Neural crest cell (in vitro differentiated cells): ENCODE data around the gene HAP1. TPM values are rescaled to one million over a fixed set of nuclear protein-coding genes. Genes with fewer than 3 reads are reported as not detected.

ENCODE experiments used
- DNase-seq: peaks from one replicate; pipeline ENCODE4 v3.0.0; 2021; ENCODE audit warnings: low read depth, mixed read lengths, low spot score
- H3K27ac Mint-ChIP-seq: one replicate; pipeline ENCODE4 v1.8.0; 2021; ENCODE audit warnings: mild to moderate bottlenecking, mixed read lengths; ENCODE audit not compliant: unreplicated experiment
- H3K27me3 Mint-ChIP-seq: 2 replicates; pipeline ENCODE4 v1.8.0; 2021; ENCODE audit warnings: low read depth, mild to moderate bottlenecking, mixed read lengths
- H3K36me3 Mint-ChIP-seq: 2 replicates; pipeline ENCODE4 v1.8.0; 2021; ENCODE audit warnings: low read depth, mild to moderate bottlenecking, mixed read lengths
- H3K4me1 Mint-ChIP-seq: 2 replicates; pipeline ENCODE4 v1.8.0; 2021; ENCODE audit warnings: mixed read lengths
- H3K4me3 Mint-ChIP-seq: one replicate; pipeline ENCODE4 v1.8.0; 2021; ENCODE audit warnings: mild to moderate bottlenecking, mixed read lengths
- H3K9me3 Mint-ChIP-seq: 2 replicates; pipeline ENCODE4 v1.8.0; 2021; ENCODE audit warnings: mixed read lengths
- CTCF ChIP-seq: fragments of 200-600 bp; sonication (generic); conservative IDR thresholded peaks from 2 replicates; pipeline ENCODE4 v1.5.0; 2021; ENCODE audit warnings: antibody characterized with exemption, mild to moderate bottlenecking
- long read RNA-seq: library from polyadenylated mRNA; unstranded; transcript quantifications from one replicate; pipeline ENCODE4 v2.0.0, GENCODE V29; 2020
- total RNA-seq: library from RNA; stranded (reverse); gene quantifications from 2 replicates; pipeline ENCODE4 v1.2.1, GENCODE V29; 2021

HAP1 gene
- 1.5 and 1.6 TPM in 2 replicates for total RNA-seq
- long read RNA-seq, partial matches to known transcripts = 0 of 1 reads
- long read RNA-seq, other reads (novel, unspliced or antisense) = 1 of 1 reads

- DNase-seq = peak; percentile 63
- Mint-ChIP-seq H3K27ac (peak within 1 kb of the TSS; percentile 97), H3K27me3 (peaks cover 82% of the 10 kb centered on the region), H3K36me3 (no peaks in the 10 kb centered on the region), H3K9me3 (no peaks in the 10 kb centered on the region), H3K4me3 (peak within 1 kb of the TSS; percentile 83), H3K4me1 (peaks cover 14% of the 10 kb centered on the region)
- TF ChIP-seq CTCF = no peak
These were observed at the start of gene HAP1 for GRCh38 chr17:41734139-41734948. TSS of gene HAP1 (minus strand) at chr17:41734643. CDS start at chr17:41734634, 9 bp downstream.

GRCh38 chr17:41782142-41782541 is 47.7 kb upstream of the HAP1 start:
- Mint-ChIP-seq H3K4me1 (peaks cover 34% of the 10 kb centered on the region), H3K27ac (peak overlapping the region; percentile 31), H3K9me3 (no peaks in the 10 kb centered on the region), H3K4me3 (peak overlapping the region; percentile 64), H3K36me3 (no peaks in the 10 kb centered on the region), H3K27me3 (peaks cover 16% of the 10 kb centered on the region)
- TF ChIP-seq CTCF = no peak
- no peak for DNase-seq

- Mint-ChIP-seq H3K27ac (peak overlapping the region; percentile 31), H3K36me3 (no peaks in the 10 kb centered on the region), H3K4me3 (peak overlapping the region; percentile 64), H3K27me3 (peaks cover 12% of the 10 kb centered on the region), H3K9me3 (no peaks in the 10 kb centered on the region), H3K4me1 (peaks cover 29% of the 10 kb centered on the region)
- TF ChIP-seq CTCF = no peak
- DNase-seq = no peak
These were observed 47.1 kb upstream of the HAP1 start for GRCh38 chr17:41781404-41782110.

GRCh38 chr17:41779954-41780353 is 45.5 kb upstream of the HAP1 start:
- Mint-ChIP-seq H3K4me1 (peaks cover 40% of the 10 kb centered on the region), H3K9me3 (no peaks in the 10 kb centered on the region), H3K27me3 (peaks cover 7% of the 10 kb centered on the region), H3K36me3 (no peaks in the 10 kb centered on the region), H3K27ac (no peak overlapping the region), H3K4me3 (no peak overlapping the region)
- DNase-seq = no peak
- TF ChIP-seq CTCF = no peak

- no peak overlapping the region for H3K4me3 Mint-ChIP-seq
- no peaks in the 10 kb centered on the region for H3K27me3 Mint-ChIP-seq
- H3K27ac Mint-ChIP-seq = no peak overlapping the region
- no peak for TF ChIP-seq CTCF
- H3K4me1 Mint-ChIP-seq = peaks cover 48% of the 10 kb centered on the region
- no peaks in the 10 kb centered on the region for H3K36me3 Mint-ChIP-seq
- DNase-seq = no peak
- no peaks in the 10 kb centered on the region for H3K9me3 Mint-ChIP-seq
These were observed 43.2 kb upstream of the HAP1 start for GRCh38 chr17:41777574-41778188.
